OCI-M1 (cell line): Measurements from ENCODE around the gene S100P.
"Not testable (repeated sequence)": the region's sequence is repeated elsewhere in the genome, so short reads cannot be mapped to it uniquely, and the experiment has no call there.

ENCODE experiments used
- DNase-seq: peaks from one replicate; lab custom pipeline; 2025; lab: John Stamatoyannopoulos, UW

S100P gene

GRCh38 chr4:6693231-6694176 lies at the start of gene S100P:
S100P (plus strand) TSS chr4:6693878; CDS start chr4:6693933, 55 bp downstream.
- no peak for DNase-seq

- DNase-seq, result no peak
Observed at GRCh38 chr4:6644792-6645530, 48.7 kb upstream of the S100P start.

GRCh38 chr4:6647169-6647568 lies 46.5 kb upstream of the S100P start:
- DNase-seq, result no peak

GRCh38 chr4:6647582-6648230 lies 46.0 kb upstream of the S100P start:
- DNase-seq, result no peak

GRCh38 chr4:6649216-6649615 lies 44.5 kb upstream of the S100P start:
- no peak for DNase-seq

GRCh38 chr4:6654211-6654610 lies 39.5 kb upstream of the S100P start:
- DNase-seq, result not testable (repeated sequence)

GRCh38 chr4:6655291-6655690 lies 38.4 kb upstream of the S100P start:
- DNase-seq, result not testable (repeated sequence)

- no peak for DNase-seq
Observed at GRCh38 chr4:6655924-6656323, 37.8 kb upstream of the S100P start.

GRCh38 chr4:6657242-6658208 lies 36.2 kb upstream of the S100P start:
- no peak for DNase-seq

- no peak for DNase-seq
Observed at GRCh38 chr4:6658209-6658595, 35.5 kb upstream of the S100P start.

GRCh38 chr4:6658597-6659075 lies 35.0 kb upstream of the S100P start:
- no peak for DNase-seq

GRCh38 chr4:6659897-6660296 lies 33.8 kb upstream of the S100P start:
- DNase-seq, result no peak

GRCh38 chr4:6660430-6660829 lies 33.2 kb upstream of the S100P start:
- no peak for DNase-seq

GRCh38 chr4:6662591-6662990 lies 31.1 kb upstream of the S100P start:
- no peak for DNase-seq

- DNase-seq, result no peak
Observed at GRCh38 chr4:6663596-6664393, 29.9 kb upstream of the S100P start.

GRCh38 chr4:6665320-6665654 lies 28.4 kb upstream of the S100P start:
- DNase-seq, result no peak

GRCh38 chr4:6668391-6668790 lies 25.3 kb upstream of the S100P start:
- DNase-seq, result no peak

GRCh38 chr4:6671648-6672047 lies 22.0 kb upstream of the S100P start:
- DNase-seq, result no peak

- no peak for DNase-seq
Observed at GRCh38 chr4:6672131-6672530, 21.5 kb upstream of the S100P start.

GRCh38 chr4:6672541-6673190 lies 21.0 kb upstream of the S100P start:
- not testable (repeated sequence) for DNase-seq
